NCI-H1930 (cell line): ENCODE data around the gene ACSL5.

Experiments used
- DNase-seq, 2 experiments: peaks; one replicate each; lab custom pipeline; 2025; lab: John Stamatoyannopoulos, UW

The ACSL5 gene, protein sequence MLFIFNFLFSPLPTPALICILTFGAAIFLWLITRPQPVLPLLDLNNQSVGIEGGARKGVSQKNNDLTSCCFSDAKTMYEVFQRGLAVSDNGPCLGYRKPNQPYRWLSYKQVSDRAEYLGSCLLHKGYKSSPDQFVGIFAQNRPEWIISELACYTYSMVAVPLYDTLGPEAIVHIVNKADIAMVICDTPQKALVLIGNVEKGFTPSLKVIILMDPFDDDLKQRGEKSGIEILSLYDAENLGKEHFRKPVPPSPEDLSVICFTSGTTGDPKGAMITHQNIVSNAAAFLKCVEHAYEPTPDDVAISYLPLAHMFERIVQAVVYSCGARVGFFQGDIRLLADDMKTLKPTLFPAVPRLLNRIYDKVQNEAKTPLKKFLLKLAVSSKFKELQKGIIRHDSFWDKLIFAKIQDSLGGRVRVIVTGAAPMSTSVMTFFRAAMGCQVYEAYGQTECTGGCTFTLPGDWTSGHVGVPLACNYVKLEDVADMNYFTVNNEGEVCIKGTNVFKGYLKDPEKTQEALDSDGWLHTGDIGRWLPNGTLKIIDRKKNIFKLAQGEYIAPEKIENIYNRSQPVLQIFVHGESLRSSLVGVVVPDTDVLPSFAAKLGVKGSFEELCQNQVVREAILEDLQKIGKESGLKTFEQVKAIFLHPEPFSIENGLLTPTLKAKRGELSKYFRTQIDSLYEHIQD

DNA sequence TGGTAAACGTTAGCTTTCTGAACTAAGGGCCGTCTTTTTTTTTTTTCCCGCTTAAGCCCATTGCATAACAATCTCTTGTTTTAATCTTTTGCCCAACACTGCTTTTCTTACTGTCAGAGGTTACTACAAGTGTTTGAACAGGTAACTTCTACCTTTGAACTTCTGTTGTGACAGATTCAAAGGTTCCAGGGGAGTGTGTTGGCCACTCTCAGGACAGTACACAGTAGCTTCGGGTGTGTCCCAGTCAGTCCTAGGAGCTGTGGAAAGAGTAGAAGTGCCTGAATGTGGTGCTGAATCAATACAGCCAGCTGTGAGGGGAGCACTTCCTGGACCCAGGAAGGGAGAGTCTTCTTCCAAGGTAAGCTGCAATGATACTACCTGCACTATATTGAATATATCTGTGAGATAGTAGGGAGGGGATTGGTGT is at the start of gene ACSL5:
Gene ACSL5, plus strand, starts transcription at position 205 of the 427 bp plus-strand sequence. CDS start 20,831 bp downstream, outside the sequence.
- no peak for DNase-seq

DNA sequence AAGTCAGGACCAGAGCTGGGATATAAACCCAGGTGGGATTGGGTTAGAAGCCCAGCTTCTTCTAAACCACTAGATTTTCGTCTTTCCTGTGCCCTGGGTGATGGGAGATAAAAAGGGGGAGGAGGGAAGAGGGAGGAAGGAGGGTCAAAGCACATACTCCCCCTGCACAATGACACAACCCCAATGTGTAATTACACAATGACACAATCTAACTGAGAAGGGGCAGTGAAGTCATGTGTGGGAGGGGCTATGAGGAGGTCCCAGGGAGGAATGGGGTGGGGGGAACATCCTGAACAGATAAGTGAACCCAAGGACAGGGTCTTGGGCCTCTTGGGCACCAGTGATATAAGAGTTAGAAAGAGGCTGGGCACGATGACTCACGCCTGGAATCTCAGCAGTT is 46.2 kb upstream of the ACSL5 start:
- no peak for DNase-seq

DNA sequence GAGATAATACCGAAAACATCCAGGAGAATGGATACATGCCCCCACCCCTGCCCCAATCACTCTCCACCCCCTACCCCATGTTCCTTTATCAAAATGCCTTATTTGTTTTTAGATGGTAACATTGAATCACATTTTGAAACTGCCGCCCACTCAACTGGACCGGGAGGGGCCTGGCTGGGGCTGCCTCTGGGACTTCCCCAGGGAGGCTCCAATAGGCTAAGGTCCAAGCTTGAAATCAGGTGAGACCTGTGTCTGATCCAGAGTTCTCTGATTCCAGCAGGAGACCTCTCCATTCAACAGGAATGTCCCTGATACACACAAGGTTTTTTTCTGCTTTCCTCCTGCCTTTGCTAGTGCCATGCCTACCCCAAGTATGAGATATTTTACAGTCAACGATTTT is 43.8 kb upstream of the ACSL5 start:
- DNase-seq = no peak

DNA sequence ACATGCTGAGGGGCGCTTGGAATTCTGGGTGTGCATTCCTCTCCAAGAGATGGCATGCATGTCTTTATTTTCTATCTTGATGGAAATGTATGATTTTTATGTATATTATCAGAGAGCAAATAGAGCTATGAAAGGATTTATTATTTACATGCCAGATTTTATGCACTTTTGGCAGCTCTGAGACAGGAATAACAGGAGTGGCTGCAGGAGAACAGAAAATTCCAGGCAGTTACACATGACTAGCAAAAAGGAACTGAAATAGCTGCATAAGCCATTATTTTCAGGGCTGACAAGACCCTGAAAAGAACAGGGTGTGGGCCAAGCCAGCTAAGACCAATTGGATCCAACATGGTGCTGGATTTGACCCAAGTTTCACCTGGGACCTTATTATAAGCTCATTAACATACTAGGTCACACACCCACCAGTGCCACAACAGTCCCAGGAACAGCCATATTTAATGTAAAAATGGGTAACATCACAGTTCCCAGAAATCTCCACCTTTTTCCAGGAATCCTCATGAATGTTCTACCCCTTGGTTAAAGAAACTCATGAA is 43.2 kb upstream of the ACSL5 start:
- no peak for DNase-seq

DNA sequence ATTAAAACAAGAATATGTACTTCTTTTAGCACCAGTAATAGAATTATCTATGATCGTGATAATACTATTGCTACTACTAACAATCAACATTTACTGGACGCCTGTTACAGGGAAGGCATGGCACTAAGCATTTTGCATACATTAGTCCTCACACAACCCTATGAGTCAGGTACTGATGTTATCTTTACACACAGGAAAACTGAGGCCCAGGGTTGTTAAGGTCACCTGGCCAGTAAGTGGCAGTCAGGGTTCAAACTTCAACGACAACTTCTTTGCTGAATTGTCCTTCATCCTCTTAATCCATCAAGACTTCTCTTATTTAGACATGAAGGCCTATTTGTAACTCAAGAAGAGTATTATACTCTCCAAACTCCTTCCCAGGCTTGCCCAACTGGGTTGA is 41.9 kb upstream of the ACSL5 start:
- no peak for DNase-seq

DNA sequence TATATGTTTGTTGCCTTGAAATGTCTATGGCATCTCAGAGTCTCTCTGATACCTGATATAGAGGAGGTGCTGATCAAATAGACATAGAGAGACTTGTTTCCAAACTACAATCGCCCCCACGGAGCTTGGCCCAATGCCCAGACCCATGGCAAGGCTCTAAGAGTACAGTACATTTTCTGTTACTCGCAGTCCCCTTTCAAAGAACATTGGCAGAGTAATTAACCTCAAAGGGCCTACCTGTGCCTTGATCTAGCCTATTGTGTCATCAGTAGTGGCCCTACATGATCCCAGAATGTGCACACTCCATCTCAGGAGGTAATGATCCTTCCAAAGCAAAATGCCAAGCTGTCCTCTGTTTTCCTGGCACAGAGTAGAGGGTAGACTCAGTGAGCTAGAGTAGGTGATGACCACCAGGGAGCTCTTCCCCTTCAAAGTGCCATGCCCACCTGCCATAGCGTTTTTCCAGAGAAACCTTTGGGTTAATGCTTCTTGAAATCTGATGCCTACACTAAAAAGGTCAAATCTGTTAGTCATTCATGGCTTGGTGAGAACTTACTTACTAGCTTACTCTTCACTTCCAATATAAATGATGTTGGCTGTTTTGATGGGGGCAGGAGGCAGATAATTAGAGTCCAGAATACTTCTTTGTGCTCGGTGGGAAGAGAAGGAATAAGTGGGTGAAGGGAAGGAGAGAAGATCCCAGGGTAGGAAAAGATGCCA is 41.2 kb upstream of the ACSL5 start:
- DNase-seq = no peak

DNA sequence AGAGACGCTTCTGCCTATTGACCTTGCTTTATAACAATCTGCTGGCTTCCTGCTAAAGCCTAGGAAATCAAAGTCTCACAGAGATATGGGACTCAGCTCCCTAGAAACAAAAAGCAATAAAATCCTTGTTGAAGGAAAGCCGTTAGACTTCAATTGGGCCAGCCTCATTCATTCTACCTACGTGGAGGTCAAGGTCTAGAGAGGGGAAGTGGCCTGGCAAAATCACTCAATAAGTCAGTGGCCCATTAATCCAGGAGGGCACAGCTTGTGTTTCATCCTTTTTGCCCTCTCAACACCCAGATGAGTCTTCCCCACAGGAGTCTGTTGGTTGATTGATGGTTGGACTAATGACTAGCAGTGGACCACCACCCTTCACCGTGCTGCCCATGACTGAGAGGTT is 40.5 kb upstream of the ACSL5 start:
- no peak for DNase-seq

DNA sequence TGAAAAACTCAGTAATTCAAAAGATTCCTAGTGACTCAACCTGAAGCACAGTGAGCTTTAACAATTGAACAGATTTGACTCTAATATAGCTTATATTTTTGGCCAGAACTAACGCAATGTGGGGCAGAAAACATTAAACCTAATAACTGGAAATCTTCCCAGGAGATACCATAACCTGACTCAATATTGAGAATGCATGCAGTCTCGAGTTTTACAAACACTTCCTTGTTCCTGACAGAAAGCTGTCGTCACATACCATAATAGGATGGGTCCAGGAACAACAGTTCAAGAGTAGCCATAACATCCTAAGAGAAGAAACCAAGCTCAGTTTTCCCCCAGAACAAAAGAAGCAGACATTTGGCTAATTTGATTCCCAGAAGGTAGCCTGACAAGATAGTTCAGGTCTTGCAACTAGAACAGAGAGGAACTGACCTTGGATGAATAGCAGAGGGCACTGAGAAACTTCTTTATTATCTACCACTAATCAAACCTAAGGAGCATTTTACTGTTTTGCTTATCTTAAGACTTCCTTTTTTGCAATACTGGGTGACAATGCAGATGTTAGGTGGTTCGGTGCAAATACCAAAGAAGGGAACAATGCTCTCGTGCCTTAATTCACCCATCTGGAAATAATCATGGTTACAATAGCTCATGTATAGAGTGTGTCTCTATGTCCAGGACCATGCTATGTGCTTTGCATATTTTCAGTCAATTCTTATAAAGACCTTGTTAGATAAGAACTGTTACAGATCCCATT is 38.6 kb upstream of the ACSL5 start:
- no peak for DNase-seq

DNA sequence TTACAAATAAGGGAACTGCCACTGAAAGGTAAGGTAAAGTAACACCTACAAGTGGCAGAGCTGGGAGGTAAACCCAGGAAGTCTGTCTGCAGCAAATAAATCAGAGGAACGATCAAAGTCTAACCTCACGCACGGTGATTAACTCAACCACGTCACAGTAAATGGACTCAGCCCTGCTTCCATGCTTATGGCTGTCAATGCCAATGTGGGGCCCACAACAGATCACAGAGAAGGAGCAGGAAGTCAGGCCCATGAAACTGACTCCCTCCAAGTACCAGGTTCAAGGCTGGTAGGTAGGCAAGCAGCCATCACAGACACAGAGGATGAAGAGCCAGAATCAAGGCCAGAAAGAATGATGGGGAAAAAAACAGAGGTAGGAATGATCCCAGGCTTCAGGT is 38.0 kb upstream of the ACSL5 start:
- no peak for DNase-seq

DNA sequence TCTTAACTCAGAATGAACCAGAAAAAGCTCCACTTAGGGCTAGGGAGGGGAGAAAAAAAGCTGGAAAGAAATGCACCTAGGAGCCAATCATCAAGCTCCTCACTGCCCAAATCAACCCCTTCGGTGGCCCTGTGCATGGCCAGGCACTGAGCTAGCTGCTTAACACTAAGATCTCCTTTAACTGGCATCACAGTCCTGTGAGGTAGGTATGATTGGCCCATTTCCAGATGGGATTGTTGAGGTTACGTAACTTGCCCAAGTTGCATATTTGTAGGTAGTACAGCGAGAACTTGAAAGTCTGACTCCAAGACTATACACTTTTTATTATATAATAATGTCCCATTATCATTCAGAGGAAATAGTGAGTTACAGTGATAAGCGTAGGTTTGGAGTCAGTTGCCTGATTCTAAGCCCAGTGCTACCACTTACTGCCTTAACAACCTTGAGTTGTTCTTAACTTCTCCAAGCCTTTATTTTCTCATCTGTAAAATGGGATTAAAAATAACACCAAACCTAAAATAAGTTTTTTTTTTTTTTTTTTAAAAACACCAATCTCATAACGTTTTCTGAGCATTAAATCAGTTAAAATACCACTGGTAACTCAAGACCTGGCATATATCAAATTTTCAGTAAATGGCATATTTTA is 37.2 kb upstream of the ACSL5 start:
- no peak for DNase-seq

DNA sequence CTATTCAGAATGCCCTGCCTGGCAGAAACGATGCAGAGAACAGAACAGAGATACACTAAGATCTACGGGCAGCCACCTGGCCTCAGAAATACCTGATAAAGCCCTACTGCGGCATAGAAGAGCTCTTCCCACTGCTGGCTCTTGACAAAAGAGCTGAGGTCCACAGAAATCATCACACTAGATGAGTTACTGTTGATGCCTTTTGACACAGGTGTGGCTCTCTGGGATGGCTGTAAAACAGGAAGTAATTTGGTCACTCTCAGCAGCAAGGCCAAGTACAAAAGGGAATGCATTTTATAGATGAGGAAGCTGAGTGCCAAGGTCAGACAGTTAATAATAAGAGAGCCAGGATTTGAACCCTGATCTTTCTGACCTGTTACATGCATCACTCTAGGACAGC is 35.0 kb upstream of the ACSL5 start:
- DNase-seq = no peak

DNA sequence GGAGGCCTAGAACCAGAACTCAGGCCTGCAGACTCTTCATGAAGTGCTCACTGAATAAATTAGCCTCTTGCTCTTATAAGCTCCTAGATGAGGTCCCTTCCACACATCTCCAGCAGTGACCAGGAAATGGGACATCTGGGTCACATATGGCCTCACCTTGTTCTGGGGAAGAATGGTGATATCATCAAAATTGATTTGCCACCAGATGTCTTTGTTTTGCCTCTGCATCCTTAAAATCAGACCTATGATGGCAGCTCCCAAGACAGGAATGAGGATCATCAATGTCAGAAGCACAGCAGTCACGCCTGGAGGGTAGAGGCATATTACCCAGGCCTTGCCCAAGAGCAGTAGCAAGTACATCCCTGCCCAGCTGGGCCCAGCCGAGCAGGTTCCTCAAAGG is 33.3 kb upstream of the ACSL5 start:
- no peak for DNase-seq

DNA sequence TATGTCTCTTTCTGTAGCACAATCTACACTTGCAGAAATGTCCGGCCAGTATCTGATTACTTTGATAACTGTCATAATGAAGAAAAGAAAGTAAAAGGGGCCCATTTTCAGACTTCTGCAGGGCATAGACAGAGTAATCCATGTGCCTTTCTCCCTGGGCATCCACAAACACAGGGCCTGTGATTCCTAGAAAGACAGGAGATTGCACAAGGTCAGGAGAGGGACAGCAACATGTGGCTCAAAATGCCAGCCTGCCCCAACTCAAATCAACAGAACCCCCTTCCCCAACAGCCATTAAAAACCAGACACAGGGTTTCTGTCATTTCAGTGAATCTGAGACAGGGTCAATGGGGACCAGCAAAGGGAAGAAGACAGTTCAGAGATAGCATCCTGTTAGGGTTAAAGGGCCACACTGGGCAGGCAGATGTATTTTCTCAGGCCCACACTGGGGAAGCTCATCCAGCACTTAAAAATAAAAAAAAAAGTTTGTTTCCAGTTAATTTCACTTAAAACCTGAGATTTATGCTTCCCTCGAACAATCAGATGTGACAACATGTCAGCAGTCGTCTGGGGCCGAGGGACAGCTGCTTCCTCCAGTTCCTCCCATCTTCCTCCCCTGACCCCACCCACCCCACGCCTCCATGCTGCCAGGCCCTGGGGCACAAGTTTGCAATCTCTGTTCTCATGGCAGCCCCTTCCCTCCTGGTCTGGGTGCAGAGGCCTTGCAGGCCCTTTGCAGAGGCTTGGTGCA is 30.7 kb upstream of the ACSL5 start:
- no peak for DNase-seq

DNA sequence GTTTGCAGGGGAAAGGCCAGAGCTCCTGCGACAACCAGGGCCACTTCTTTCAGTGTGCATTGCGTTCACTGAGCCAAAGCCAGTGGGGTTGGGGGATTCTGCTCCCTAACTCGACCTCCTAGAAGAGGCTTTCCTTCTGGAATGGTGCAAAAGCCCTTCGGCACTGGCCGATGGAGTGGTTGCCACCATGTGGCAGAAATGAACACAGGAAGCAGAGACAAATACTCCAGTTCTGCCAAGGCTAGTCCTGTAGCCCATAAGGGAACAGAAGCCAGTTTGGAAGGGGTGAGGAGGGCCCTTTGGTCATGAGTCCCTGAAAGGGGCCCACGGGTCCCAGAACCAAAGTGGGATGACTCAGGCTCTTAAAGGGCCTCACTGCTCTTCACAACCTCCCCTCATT is 29.7 kb upstream of the ACSL5 start:
- no peak for DNase-seq

DNA sequence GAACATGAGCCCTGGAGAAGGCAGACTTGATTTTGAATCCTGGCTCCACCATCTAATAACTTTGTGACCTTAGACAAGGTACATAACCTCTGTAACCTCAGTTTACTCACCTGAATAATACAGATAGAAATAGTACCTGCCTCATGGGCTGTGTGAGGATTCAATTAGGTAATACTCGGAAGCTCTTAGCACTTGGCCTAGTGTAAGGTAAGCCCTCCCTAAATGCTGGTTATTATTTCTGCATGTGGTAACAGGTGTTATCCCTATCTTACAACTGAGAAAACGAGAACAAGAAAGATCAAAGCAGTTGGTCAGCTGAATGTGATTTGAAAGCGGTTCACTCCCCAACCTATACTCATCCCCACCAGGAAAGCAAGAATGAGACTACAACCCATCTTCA is 28.7 kb upstream of the ACSL5 start:
- no peak for DNase-seq

DNA sequence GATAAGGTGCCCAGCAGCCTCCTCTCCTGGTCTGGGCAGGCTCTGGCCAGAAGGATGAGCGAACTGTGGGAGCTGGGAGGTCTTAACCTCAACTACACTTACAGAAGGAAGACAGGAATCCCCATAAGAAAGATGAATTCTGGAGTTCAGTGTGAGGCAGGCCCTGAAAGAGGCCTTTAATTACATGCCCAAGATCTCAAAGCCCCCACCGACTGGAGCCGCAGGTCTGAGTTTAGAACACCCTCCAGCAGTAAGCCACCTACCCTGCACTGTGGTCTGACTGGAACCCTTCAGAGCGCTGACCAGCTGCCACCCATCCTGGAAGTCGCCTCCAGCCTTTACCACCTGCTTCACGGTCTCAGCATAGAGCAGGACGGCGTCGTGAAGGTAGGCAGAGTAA is 28.2 kb upstream of the ACSL5 start:
- DNase-seq = no peak

DNA sequence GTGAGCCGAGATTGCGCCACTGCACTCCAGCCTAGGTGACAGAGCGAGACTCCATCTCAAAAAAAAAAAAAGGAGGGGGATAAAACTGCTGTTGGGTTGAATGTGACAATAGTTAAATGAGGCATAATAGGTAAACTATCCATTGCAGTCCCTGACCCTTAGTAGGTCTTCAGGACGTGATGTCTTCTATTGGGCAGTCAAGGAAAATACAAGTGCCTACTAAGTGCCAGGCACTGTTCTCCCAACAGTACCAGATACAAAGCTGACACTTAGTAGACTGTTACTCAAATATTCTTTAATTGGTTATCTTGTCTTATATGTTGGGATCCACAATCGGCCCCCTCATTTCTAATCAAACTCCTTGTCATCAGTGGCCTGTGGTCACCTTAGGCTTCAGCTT is 27.1 kb upstream of the ACSL5 start:
- no peak for DNase-seq

DNA sequence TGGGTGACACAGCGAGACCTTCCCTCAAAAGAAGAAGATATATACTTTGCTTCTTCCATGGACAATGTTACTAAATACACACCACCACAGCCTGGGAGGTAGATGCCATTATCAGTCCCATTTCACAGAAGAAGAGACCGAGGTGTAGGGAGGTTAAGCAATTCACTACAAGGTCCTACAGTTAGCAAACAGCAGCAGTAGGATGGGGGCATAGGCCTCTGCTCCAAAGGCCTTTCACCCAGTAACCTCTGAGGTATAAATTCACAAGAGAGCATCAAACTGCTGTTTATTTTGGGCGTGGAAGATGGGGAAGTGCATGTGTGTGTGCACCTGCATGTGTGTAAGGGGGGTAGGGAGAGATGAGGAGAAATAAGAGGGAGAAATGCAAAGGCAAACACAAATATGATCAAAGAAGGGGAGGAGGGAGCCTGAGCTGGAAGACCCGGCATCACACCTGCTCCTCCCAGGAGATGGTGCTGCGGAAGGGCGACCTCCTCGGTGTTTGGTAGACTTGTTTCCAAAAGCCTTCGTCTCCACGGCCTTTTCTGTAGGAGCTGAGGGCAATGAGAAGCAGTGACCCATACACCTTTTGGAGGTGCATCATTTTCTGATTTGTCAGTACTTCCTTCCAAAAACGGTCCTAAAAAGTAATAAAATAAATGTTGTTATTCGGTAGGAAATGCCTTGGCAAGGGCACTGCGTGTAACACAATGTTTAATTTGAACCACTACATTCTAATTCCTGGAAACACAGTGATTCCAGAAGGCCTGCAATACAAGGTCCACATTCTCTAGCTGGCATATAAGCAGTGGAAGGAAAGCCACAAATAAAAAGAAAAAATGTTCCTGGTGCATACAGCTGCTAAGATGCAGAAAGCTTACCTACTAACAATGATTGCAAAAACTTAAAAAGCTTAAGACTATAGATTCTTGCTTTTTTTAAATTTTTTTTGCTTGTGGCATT is 25.9 kb upstream of the ACSL5 start:
- DNase-seq = no peak

DNA sequence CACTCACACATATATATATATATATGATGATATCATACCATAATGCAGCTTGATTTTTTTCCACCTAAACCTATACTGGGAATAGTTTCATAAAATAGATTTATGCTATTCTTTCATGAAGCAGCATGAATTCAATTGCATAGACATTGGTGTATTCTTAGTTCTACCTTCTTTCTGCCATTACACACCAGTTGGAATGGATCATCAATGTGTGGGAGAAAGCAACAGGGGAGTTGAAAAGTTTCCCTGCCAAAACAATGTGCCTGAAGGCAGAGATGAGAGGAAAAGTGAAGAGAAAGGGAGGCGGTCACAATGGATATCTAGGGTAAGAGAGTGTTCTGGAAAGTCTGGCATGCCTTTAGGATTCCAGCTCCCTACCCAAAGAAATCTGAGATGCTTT is 25.2 kb upstream of the ACSL5 start:
- DNase-seq = no peak
